ENCODE data around the gene ZFHX3.

Gene ZFHX3

GRCh38 chr16:72793716-72794115 lies 254.2 kb downstream of the ZFHX3 start:
- no peak overlapping the region for H3K4me3 ChIP-seq (ENCODE audit: low read depth, low read length)
- peaks cover 69% of the 10 kb centered on the region for H3K36me3 ChIP-seq
- no peaks in the 10 kb centered on the region for H3K4me1 ChIP-seq
- no peak for DNase-seq
- TF ChIP-seq CTCF (IDR thresholded peaks at IDR 0.05; ENCODE audit: low read depth, low read length) = no peak
- H3K9me3 ChIP-seq = no peaks in the 10 kb centered on the region
- H3K27me3 ChIP-seq = no peaks in the 10 kb centered on the region

- Histone ChIP-seq H3K4me1 (no peaks in the 10 kb centered on the region), H3K4me3 (ENCODE audit: low read depth, low read length) (no peak overlapping the region), H3K27me3 (no peaks in the 10 kb centered on the region), H3K9me3 (no peaks in the 10 kb centered on the region), H3K36me3 (peaks cover 69% of the 10 kb centered on the region)
- DNase-seq = no peak
- no peak for TF ChIP-seq CTCF (IDR thresholded peaks at IDR 0.05; ENCODE audit: low read depth, low read length)
Measured at GRCh38 chr16:72793017-72793416, 254.9 kb downstream of the ZFHX3 start.

- no peak for DNase-seq
- H3K36me3 ChIP-seq = peaks cover 61% of the 10 kb centered on the region
- no peak for TF ChIP-seq CTCF (IDR thresholded peaks at IDR 0.05; ENCODE audit: low read depth, low read length)
Measured at GRCh38 chr16:72791786-72792185, 256.1 kb downstream of the ZFHX3 start.

GRCh38 chr16:72789921-72790320 lies 258.0 kb downstream of the ZFHX3 start:
- H3K36me3 ChIP-seq = peaks cover 45% of the 10 kb centered on the region
- H3K4me3 ChIP-seq (ENCODE audit: low read depth, low read length) = no peak overlapping the region
- TF ChIP-seq CTCF (IDR thresholded peaks at IDR 0.05; ENCODE audit: low read depth, low read length) = no peak
- H3K9me3 ChIP-seq = no peaks in the 10 kb centered on the region
- H3K4me1 ChIP-seq = no peaks in the 10 kb centered on the region
- DNase-seq = no peak
- H3K27me3 ChIP-seq = no peaks in the 10 kb centered on the region

More at GRCh38 chr16:72791786-72792185, 256.1 kb downstream of the ZFHX3 start:
- H3K4me1 ChIP-seq = no peaks in the 10 kb centered on the region
- H3K27me3 ChIP-seq = no peaks in the 10 kb centered on the region
- no peak overlapping the region for H3K4me3 ChIP-seq (ENCODE audit: low read depth, low read length)
- no peaks in the 10 kb centered on the region for H3K9me3 ChIP-seq

GRCh38 chr16:72789465-72789864 lies 258.5 kb downstream of the ZFHX3 start:
- H3K36me3 ChIP-seq = peaks cover 40% of the 10 kb centered on the region
- H3K4me3 ChIP-seq (ENCODE audit: low read depth, low read length) = no peak overlapping the region
- TF ChIP-seq CTCF (IDR thresholded peaks at IDR 0.05; ENCODE audit: low read depth, low read length) = no peak
- H3K4me1 ChIP-seq = no peaks in the 10 kb centered on the region
- DNase-seq = no peak
- no peaks in the 10 kb centered on the region for H3K27me3 ChIP-seq
- no peaks in the 10 kb centered on the region for H3K9me3 ChIP-seq

- Histone ChIP-seq H3K36me3 (peaks cover 29% of the 10 kb centered on the region), H3K4me1 (no peaks in the 10 kb centered on the region), H3K4me3 (ENCODE audit: low read depth, low read length) (peak overlapping the region; percentile 52; the same call in 1 of the 2 replicates), H3K9me3 (no peaks in the 10 kb centered on the region), H3K27me3 (no peaks in the 10 kb centered on the region)
- no peak for TF ChIP-seq CTCF (IDR thresholded peaks at IDR 0.05; ENCODE audit: low read depth, low read length)
- DNase-seq = no peak
Measured at GRCh38 chr16:72788269-72788809, 259.6 kb downstream of the ZFHX3 start.

All from BE2C (cell line).